HG02870 (cell line): Measurements from ENCODE around the gene ITGB3BP.
"Not testable (repeated sequence)": the region's sequence is repeated elsewhere in the genome, so short reads cannot be mapped to it uniquely, and the experiment has no call there.

Experiments used
- ATAC-seq: cut with Tn5 transposase; IDR thresholded peaks from one replicate; pipeline ENCODE4 v1.9.1; 2021; ENCODE audit warnings: mild to moderate bottlenecking, moderate library complexity; ENCODE audit not compliant: unreplicated experiment

ITGB3BP gene

GRCh38 chr1:63423649-63424048, 99.4 kb downstream of the ITGB3BP start:
- ATAC-seq = no peak

- not testable (repeated sequence) for ATAC-seq
Measured at GRCh38 chr1:63420746-63421145, 102.3 kb downstream of the ITGB3BP start.

- ATAC-seq = no peak
Measured at GRCh38 chr1:63418101-63418500, 104.9 kb downstream of the ITGB3BP start.

- no peak for ATAC-seq
Measured at GRCh38 chr1:63414691-63415365, 108.2 kb downstream of the ITGB3BP start.

- no peak for ATAC-seq
Measured at GRCh38 chr1:63413394-63413793, 109.6 kb downstream of the ITGB3BP start.

- no peak for ATAC-seq
Measured at GRCh38 chr1:63411066-63411465, 112.0 kb downstream of the ITGB3BP start.

- no peak for ATAC-seq
Measured at GRCh38 chr1:63408331-63408730, 114.7 kb downstream of the ITGB3BP start.

- ATAC-seq = no peak
Measured at GRCh38 chr1:63407002-63407401, 116.0 kb downstream of the ITGB3BP start.

- no peak for ATAC-seq
Measured at GRCh38 chr1:63405987-63406386, 117.0 kb downstream of the ITGB3BP start.

GRCh38 chr1:63405021-63405420, 118.0 kb downstream of the ITGB3BP start:
- ATAC-seq = no peak

- no peak for ATAC-seq
Measured at GRCh38 chr1:63403386-63403785, 119.6 kb downstream of the ITGB3BP start.

GRCh38 chr1:63401945-63402344, 121.1 kb downstream of the ITGB3BP start:
- ATAC-seq = no peak
